PC-3 (cell line): ENCODE results near the gene DACH2. TPM values are rescaled to one million over a fixed set of nuclear protein-coding genes. Genes with fewer than 3 reads are reported as not detected.

Source experiments
- ATAC-seq: fragments of 200-7000 bp; cut with Tn5 transposase; 2 replicates; pipeline ENCODE4 v1.9.1; 2020; ENCODE audit warnings: mild to moderate bottlenecking, moderate library complexity
- BruUV-seq: library from RNA; stranded (reverse); fragments of 400-500 nt; replicated peaks from 2 replicates; lab custom pipeline; 2021; lab: Mats Ljungman, UMichigan
- CTCF ChIA-PET: fragments of 300-600 bp; sonication (Branson Sonifier 250); formaldehyde crosslinking; loops from one replicate; lab custom pipeline; 2022; ENCODE audit warnings: antibody characterized with exemption; lab: Charles Lee
- POLR2A ChIA-PET: fragments of 300-600 bp; sonication (Branson Sonifier 250); formaldehyde crosslinking; loops from one replicate; lab custom pipeline; 2022; ENCODE audit warnings: antibody characterized with exemption; ENCODE audit not compliant: unreplicated experiment; lab: Charles Lee
- DNase-seq: peaks from one replicate; pipeline ENCODE4 v3.0.0-alpha.2; 2015
- H2AFZ ChIP-seq: fragments of 300-600 bp; sonication (generic); 2 replicates; pipeline ENCODE4 v1.6.0; 2016; ENCODE audit warnings: antibody characterized with exemption, low read length
- H3F3A ChIP-seq: fragments of 300-600 bp; sonication (generic); one replicate; pipeline ENCODE4 v1.6.0; 2017; ENCODE audit warnings: antibody characterized with exemption, low read length, control low read depth, mild to moderate bottlenecking; ENCODE audit not compliant: unreplicated experiment
- H3K27ac ChIP-seq: fragments of 300-600 bp; sonication (generic); 2 replicates; pipeline ENCODE4 v1.5.1; 2016; ENCODE audit warnings: mild to moderate bottlenecking, low read length
- H3K27me3 ChIP-seq: fragments of 300-600 bp; sonication (generic); 2 replicates; pipeline ENCODE4 v1.6.1; 2016; ENCODE audit warnings: low read length, mixed read lengths
- H3K36me3 ChIP-seq: fragments of 300-600 bp; sonication (generic); 2 replicates; pipeline ENCODE4 v1.6.1; 2016; ENCODE audit warnings: low read depth, mixed run types, low read length, mixed read lengths
- H3K4me1 ChIP-seq: fragments of 300-600 bp; sonication (generic); 2 replicates; pipeline ENCODE4 v1.5.1; 2016; ENCODE audit warnings: low read length; ENCODE audit not compliant: insufficient read depth
- H3K4me2 ChIP-seq: fragments of 300-600 bp; sonication (generic); 2 replicates; pipeline ENCODE4 v1.6.0; 2016; ENCODE audit warnings: low read length
- H3K4me3 ChIP-seq: fragments of 300-600 bp; sonication (generic); 2 replicates; pipeline ENCODE4 v1.5.1; 2016; ENCODE audit warnings: mild to moderate bottlenecking, low read length, mixed read lengths
- H3K79me2 ChIP-seq: fragments of 300-600 bp; sonication (generic); 2 replicates; pipeline ENCODE4 v1.6.1; 2017; ENCODE audit warnings: low read length, mixed read lengths
- H3K9ac ChIP-seq: fragments of 300-600 bp; sonication (generic); 2 replicates; pipeline ENCODE4 v1.6.0; 2016; ENCODE audit warnings: mild to moderate bottlenecking, low read length
- H3K9me2 ChIP-seq: fragments of 300-600 bp; sonication (generic); replicated peaks from 2 replicates; pipeline ENCODE4 v1.6.1; 2016; ENCODE audit warnings: mixed run types, low read length, mixed read lengths
- H3K9me3 ChIP-seq: fragments of 300-600 bp; sonication (generic); 2 replicates; pipeline ENCODE4 v1.6.1; 2016; ENCODE audit warnings: low read length, mixed read lengths
- H4K20me1 ChIP-seq: fragments of 300-600 bp; sonication (generic); 2 replicates; pipeline ENCODE4 v1.6.1; 2016; ENCODE audit warnings: low read length, mixed read lengths
- EZH2 ChIP-seq: fragments of 300-600 bp; sonication (generic); IDR thresholded peaks from one replicate; pipeline ENCODE4 v1.6.1; 2017; ENCODE audit warnings: antibody characterized with exemption, mild to moderate bottlenecking, low read length; ENCODE audit not compliant: unreplicated experiment
- EZH2phosphoT487 ChIP-seq: fragments of 300-600 bp; sonication (generic); IDR thresholded peaks from 2 replicates; pipeline ENCODE4 v1.6.1; 2018; ENCODE audit warnings: mild to moderate bottlenecking, antibody characterized with exemption, low read length, borderline replicate concordance
- intact Hi-C: fragments of 100-400 bp; cut with micrococcal nuclease; formaldehyde crosslinking; loops from 2 replicates; pipeline ENCODE4 v1.9.0; 2023
- total RNA-seq: library from RNA; depleted of rRNA; stranded (reverse); fragments of >200 nt; gene quantifications from 2 replicates; pipeline ENCODE4 v1.2.3, GENCODE V29; 2014
- TF ChIP-seq, protein P1 (sequence below): fragments of 300-600 bp; sonication (generic); conservative IDR thresholded peaks from 2 replicates; pipeline ENCODE4 v1.5.1; 2017; ENCODE audit warnings: antibody characterized with exemption, low read depth, mild to moderate bottlenecking, low read length

DACH2 gene
- total RNA-seq, 1 experiment from 2014 or later = not detected

DNA sequence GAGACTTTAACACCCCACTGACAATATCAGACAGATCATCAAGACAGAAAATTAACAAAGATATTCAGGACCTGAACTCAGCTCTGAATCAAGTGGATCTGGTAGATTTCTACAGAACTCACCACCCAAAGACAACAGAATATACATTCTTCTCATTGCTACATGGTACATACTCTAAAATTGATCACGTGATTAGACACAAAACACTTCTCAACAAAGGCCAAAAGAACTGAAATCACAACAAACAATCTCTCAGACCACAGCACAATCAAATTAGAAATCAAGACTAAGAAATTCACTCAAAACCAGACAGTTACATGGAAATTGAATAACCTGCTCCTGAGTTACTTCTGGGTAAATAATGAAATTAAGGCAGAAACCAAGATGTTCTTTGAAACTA, 49.6 kb downstream of the DACH2 start:
- Histone ChIP-seq H3K4me3 (no peak overlapping the region), H3K9me3 (no peaks in the 10 kb centered on the region), H4K20me1 (no peaks in the 10 kb centered on the region), H3K79me2 (no peaks in the 10 kb centered on the region), H2AFZ (no peak overlapping the region), H3K4me1 (no peaks in the 10 kb centered on the region), H3K27me3 (no peaks in the 10 kb centered on the region), H3K9me2 (no peaks in the 10 kb centered on the region), H3F3A (no peaks in the 10 kb centered on the region), H3K9ac (no peak overlapping the region), H3K36me3 (no peaks in the 10 kb centered on the region), H3K4me2 (no peak overlapping the region), H3K27ac (no peak overlapping the region)
- POLR2A ChIA-PET = no interaction called here
- no TSS peak for BruUV-seq
- CTCF ChIA-PET = no interaction called here
- intact Hi-C loops = no loop called here
- no peak for DNase-seq
- no peak for ATAC-seq
- no peak for TF ChIP-seq EZH2
- no peak for TF ChIP-seq EZH2phosphoT487
- TF ChIP-seq, protein P1, sequence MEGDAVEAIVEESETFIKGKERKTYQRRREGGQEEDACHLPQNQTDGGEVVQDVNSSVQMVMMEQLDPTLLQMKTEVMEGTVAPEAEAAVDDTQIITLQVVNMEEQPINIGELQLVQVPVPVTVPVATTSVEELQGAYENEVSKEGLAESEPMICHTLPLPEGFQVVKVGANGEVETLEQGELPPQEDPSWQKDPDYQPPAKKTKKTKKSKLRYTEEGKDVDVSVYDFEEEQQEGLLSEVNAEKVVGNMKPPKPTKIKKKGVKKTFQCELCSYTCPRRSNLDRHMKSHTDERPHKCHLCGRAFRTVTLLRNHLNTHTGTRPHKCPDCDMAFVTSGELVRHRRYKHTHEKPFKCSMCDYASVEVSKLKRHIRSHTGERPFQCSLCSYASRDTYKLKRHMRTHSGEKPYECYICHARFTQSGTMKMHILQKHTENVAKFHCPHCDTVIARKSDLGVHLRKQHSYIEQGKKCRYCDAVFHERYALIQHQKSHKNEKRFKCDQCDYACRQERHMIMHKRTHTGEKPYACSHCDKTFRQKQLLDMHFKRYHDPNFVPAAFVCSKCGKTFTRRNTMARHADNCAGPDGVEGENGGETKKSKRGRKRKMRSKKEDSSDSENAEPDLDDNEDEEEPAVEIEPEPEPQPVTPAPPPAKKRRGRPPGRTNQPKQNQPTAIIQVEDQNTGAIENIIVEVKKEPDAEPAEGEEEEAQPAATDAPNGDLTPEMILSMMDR = no peak

DNA sequence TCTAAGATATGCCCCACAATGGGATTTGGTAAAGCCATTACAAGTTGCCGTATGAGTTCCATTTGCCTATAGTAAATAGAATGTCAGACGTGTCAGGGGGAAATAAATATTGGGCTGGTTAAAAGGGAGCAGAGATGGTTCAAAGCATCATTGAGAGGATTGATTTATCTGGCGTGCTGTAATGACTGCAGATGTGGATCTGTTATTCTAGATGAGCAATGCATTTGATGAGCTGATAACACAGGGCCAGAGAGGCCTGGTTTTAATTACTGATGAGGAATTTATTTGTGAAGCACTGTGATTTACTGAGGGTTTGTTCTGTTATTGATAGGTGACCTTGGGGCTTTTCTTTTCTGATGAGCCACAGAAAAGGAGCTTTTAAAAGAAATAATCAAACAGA, 62.5 kb downstream of the DACH2 start:
- Histone ChIP-seq H3K9me3 (no peaks in the 10 kb centered on the region), H2AFZ (no peak overlapping the region), H3K4me1 (no peaks in the 10 kb centered on the region), H3F3A (no peaks in the 10 kb centered on the region), H3K9ac (no peak overlapping the region), H3K27me3 (no peaks in the 10 kb centered on the region), H3K4me2 (no peak overlapping the region), H3K27ac (no peak overlapping the region), H4K20me1 (no peaks in the 10 kb centered on the region), H3K4me3 (no peak overlapping the region), H3K79me2 (no peaks in the 10 kb centered on the region), H3K9me2 (no peaks in the 10 kb centered on the region), H3K36me3 (no peaks in the 10 kb centered on the region)
- no TSS peak for BruUV-seq
- ChIA-PET POLR2A (no interaction called here), CTCF (no interaction called here)
- DNase-seq (no peak), ATAC-seq (no peak)
- no peak for TF ChIP-seq EZH2phosphoT487
- TF ChIP-seq EZH2 = no peak
- TF ChIP-seq, protein P1 = no peak
- intact Hi-C loops = no loop called here

DNA sequence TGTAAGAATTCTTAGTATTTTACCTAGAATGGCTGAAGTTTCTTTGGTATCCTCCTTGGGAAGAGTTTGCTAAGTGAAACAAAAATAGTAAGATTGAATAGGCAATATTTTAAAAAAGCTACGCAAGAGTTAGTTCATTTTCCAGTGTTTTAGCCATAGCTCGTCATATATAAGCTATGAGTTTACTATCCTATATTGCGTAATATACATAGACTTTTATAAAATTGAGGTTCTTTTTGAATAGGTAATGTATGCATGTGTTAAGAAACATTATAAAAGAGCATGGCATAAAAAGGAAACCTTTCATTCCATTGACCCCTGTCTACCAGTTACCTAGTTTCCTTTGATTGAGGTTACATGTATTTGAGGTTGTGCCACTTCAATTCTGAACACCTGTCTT, 67.0 kb downstream of the DACH2 start:
- no peaks in the 10 kb centered on the region for H3K79me2 ChIP-seq
- no peak overlapping the region for H3K9ac ChIP-seq
- H3K27ac ChIP-seq = no peak overlapping the region
- no peaks in the 10 kb centered on the region for H3F3A ChIP-seq
- no peaks in the 10 kb centered on the region for H3K27me3 ChIP-seq
- H4K20me1 ChIP-seq = no peaks in the 10 kb centered on the region
- H3K4me3 ChIP-seq = no peak overlapping the region
- POLR2A ChIA-PET = no interaction called here
- intact Hi-C loops = no loop called here
- H3K36me3 ChIP-seq = no peaks in the 10 kb centered on the region
- no peaks in the 10 kb centered on the region for H3K9me3 ChIP-seq
- CTCF ChIA-PET = no interaction called here
- no peaks in the 10 kb centered on the region for H3K4me1 ChIP-seq
- BruUV-seq = no TSS peak
- TF ChIP-seq EZH2phosphoT487 (no peak), EZH2 (no peak)
- TF ChIP-seq, protein P1 = no peak
- DNase-seq = no peak
- H3K4me2 ChIP-seq = no peak overlapping the region
- no peak for ATAC-seq
- no peak overlapping the region for H2AFZ ChIP-seq
- H3K9me2 ChIP-seq = no peaks in the 10 kb centered on the region
